ENCODE results near the gene STMP1.

GRCh38 chr7:135711139-135711469 lies 48.8 kb downstream of the STMP1 start:
- TF ChIP-seq CTCF (IDR thresholded peaks at IDR 0.05 in 8 of 11, conservative IDR thresholded peaks at IDR 0.05 in 3 of 11) (no peak), POLR2A (IDR thresholded peaks at IDR 0.05) (no peak), POLR2AphosphoS5 (IDR thresholded peaks at IDR 0.05) (no peak)
